GM12878 (cell line): ENCODE results near the gene SLC9C1. TPM values are rescaled to one million over a fixed set of nuclear protein-coding genes. Genes with fewer than 3 reads are reported as not detected.

Experiments used
- ATAC-seq: fragments of 200-7000 bp; cut with Tn5 transposase; 3 replicates; pipeline ENCODE4 v1.9.1; 2020; ENCODE audit warnings: mild to moderate bottlenecking, moderate library complexity
- BruUV-seq: library from RNA; stranded (reverse); fragments of 400-500 nt; replicated peaks from 2 replicates; lab custom pipeline; 2021; lab: Mats Ljungman, UMichigan
- CTCF ChIA-PET: fragments of 300-600 bp; sonication (Branson Sonifier 250); formaldehyde crosslinking; extraction: SDS; loops from one replicate; lab custom pipeline; 2021; ENCODE audit warnings: inconsistent platforms; lab: Yijun Ruan, JAX
- POLR2A ChIA-PET: fragments of 350-600 bp; formaldehyde crosslinking; extraction: SDS; loops from one replicate; lab custom pipeline; 2021; ENCODE audit warnings: inconsistent platforms; lab: Charles Lee
- RAD21 ChIA-PET: fragments of 300-600 bp; sonication (Branson Sonifier 250); formaldehyde crosslinking; loops from one replicate; lab custom pipeline; 2023; ENCODE audit warnings: antibody characterized with exemption; ENCODE audit not compliant: unreplicated experiment; lab: Charles Lee
- SMC1A ChIA-PET: fragments of 300-600 bp; sonication (Branson Sonifier 250); formaldehyde crosslinking; loops from one replicate; lab custom pipeline; 2023; ENCODE audit not compliant: unreplicated experiment, uncharacterized antibody; lab: Charles Lee
- DNase-seq: peaks from one replicate; pipeline ENCODE4 v3.0.0-alpha.2; 2011; ENCODE audit warnings: low read depth, low spot score
- FAIRE-seq: peaks from 3 replicates; lab custom pipeline; 2011; peaks lifted over from hg19 to GRCh38; lab: Jason Lieb, UNC
- H2AFZ ChIP-seq: 2 replicates; pipeline ENCODE4 v1.6.0; 2011; ENCODE audit warnings: low read depth, low read length, control low read depth; ENCODE audit not compliant: control insufficient read depth
- H3K27ac ChIP-seq: 2 replicates; pipeline ENCODE4 v1.5.1; 2011; ENCODE audit warnings: control low read depth; ENCODE audit not compliant: control insufficient read depth, insufficient read depth
- H3K27me3 ChIP-seq, 2 experiments: replicated peaks in 1 of 2; 2 replicates each; pipeline versions ENCODE4 v1.6.0 to v1.6.1; 2011; ENCODE audit warnings: low read length in 1 of 2; ENCODE audit not compliant: control insufficient read depth in 2 of 2, insufficient read depth in 2 of 2
- H3K36me3 ChIP-seq, 2 experiments: 2 replicates each; pipeline ENCODE4 v1.5.1; 2011; ENCODE audit warnings: low read length in 1 of 2; ENCODE audit not compliant: control insufficient read depth in 2 of 2, insufficient read depth in 2 of 2
- H3K4me1 ChIP-seq: 2 replicates; pipeline ENCODE4 v1.6.1; 2011; ENCODE audit warnings: mild to moderate bottlenecking, low read length, moderate library complexity, mixed read lengths; ENCODE audit not compliant: control insufficient read depth, insufficient read depth
- H3K4me2 ChIP-seq: 2 replicates; pipeline ENCODE4 v1.6.0; 2011; ENCODE audit warnings: control low read depth; ENCODE audit not compliant: control insufficient read depth, insufficient read depth
- H3K4me3 ChIP-seq: fragments of 200-600 bp; sonication (generic); 2 replicates; pipeline ENCODE4 v1.5.1; 2016
- H3K79me2 ChIP-seq: 2 replicates; pipeline ENCODE4 v1.6.0; 2011; ENCODE audit warnings: low read length; ENCODE audit not compliant: control insufficient read depth, insufficient read depth
- H3K9ac ChIP-seq: 2 replicates; pipeline ENCODE4 v1.8.0; 2011; ENCODE audit warnings: low read length, control low read depth, mixed read lengths; ENCODE audit not compliant: control insufficient read depth, insufficient read depth
- H3K9me3 ChIP-seq: replicated peaks from 3 replicates; pipeline ENCODE4 v1.5.1; 2011; ENCODE audit warnings: mild to moderate bottlenecking, low read length; ENCODE audit not compliant: control insufficient read depth, insufficient read depth
- H4K20me1 ChIP-seq: 2 replicates; pipeline ENCODE4 v1.6.0; 2011; ENCODE audit not compliant: control insufficient read depth, insufficient read depth
- ELK1 ChIP-seq: IDR thresholded peaks from 2 replicates; pipeline ENCODE4 v1.6.1; 2012; ENCODE audit warnings: low read depth, low read length, improper control_type of control experiment
- EZH2 ChIP-seq: IDR thresholded peaks from 2 replicates; pipeline ENCODE4 v1.6.1; 2012; ENCODE audit warnings: low read depth, mild to moderate bottlenecking, control low read depth, inconsistent platforms, low read length, borderline replicate concordance; ENCODE audit not compliant: control insufficient read depth
- HCFC1 ChIP-seq: fragments of 150-350 bp; IDR thresholded peaks from 2 replicates; pipeline ENCODE4 v1.6.1; 2014; ENCODE audit warnings: low read length
- IKZF1 ChIP-seq: fragments of 450-650 bp; conservative IDR thresholded peaks from 2 replicates; pipeline ENCODE4 v1.6.1; 2017; ENCODE audit warnings: antibody characterized with exemption, mild to moderate bottlenecking
- NKRF ChIP-seq: fragments of 450-650 bp; conservative IDR thresholded peaks from 2 replicates; pipeline ENCODE4 v1.6.1; 2017; ENCODE audit warnings: mild to moderate bottlenecking, moderate library complexity
- POLR2A ChIP-seq: IDR thresholded peaks from 2 replicates; pipeline ENCODE4 v1.6.1; 2011; ENCODE audit warnings: low read depth, mild to moderate bottlenecking, low read length
- POLR2AphosphoS2 ChIP-seq: IDR thresholded peaks from 2 replicates; pipeline ENCODE4 v1.6.1; 2011; ENCODE audit warnings: low read depth, mild to moderate bottlenecking, low read length, improper control_type of control experiment, moderate library complexity
- SMC3 ChIP-seq: IDR thresholded peaks from 2 replicates; pipeline ENCODE4 v1.6.1; 2011; ENCODE audit warnings: low read length, improper control_type of control experiment, borderline replicate concordance
- ZNF274 ChIP-seq: IDR thresholded peaks from one replicate; pipeline ENCODE4 v1.8.0; 2011; ENCODE audit not compliant: insufficient read length, insufficient read depth
- WGBS: methylation state at CpG from one replicate; pipeline ENCODE4 v1.1.6; 2016; ENCODE audit warnings: low lambda C conversion rate; ENCODE audit not compliant: insufficient replicate concordance, insufficient coverage; ENCODE audit errors: missing lambda C conversion rate; 5-methylcytosine and 5-hydroxymethylcytosine counted together
- in situ Hi-C: fragments of 300-500 bp; cut with MboI; formaldehyde crosslinking; loops from 9 replicates; pipeline ENCODE4 v1.14.3; 2018; ENCODE audit warnings: mixed read lengths
- intact Hi-C: fragments of 100-400 bp; cut with micrococcal nuclease; formaldehyde crosslinking; loops from one replicate; pipeline ENCODE4 v1.14.2; 2022; ENCODE audit not compliant: unreplicated experiment
- polyA plus RNA-seq, 11 experiments: library from polyadenylated mRNA; depleted of rRNA in 4 of 11; unstranded in 6 of 11; stranded (reverse) in 5 of 11; fragments of >200 nt; fragmentation: Nextera tagmentation in 4 of 11; fragmentation: Illumina TruSeq in 1 of 11; extraction: Ambion mirVana in 4 of 11; extraction: Trizol in 1 of 11; gene quantifications; 1 replicate in 1 of 11; 2 replicates in 10 of 11; pipeline versions ENCODE4 v1.2.1 to v1.2.3, GENCODE V29; 2011 to 2016; ENCODE audit warnings: inconsistent platforms in 2 of 11, missing spikeins in 2 of 11, low read depth in 1 of 11
- total RNA-seq, 4 experiments: library from RNA; depleted of rRNA in 3 of 4; stranded (reverse); fragments of >200 nt in 3 of 4; fragmentation: Illumina TruSeq in 1 of 4; extraction: Trizol in 1 of 4; gene quantifications; 2 replicates each; pipeline versions ENCODE4 v1.2.1 to v1.2.3, GENCODE V29; 2013 to 2021

The SLC9C1 gene
- total and polyA plus RNA-seq, 10 of the 15 experiments (the other 5 are each of a cell fraction or from before 2014, with no cell fraction given) = not detected

- Histone ChIP-seq H3K4me1 (no peaks in the 10 kb centered on the region), H3K9me3 (no peaks in the 10 kb centered on the region), H3K4me3 (peak overlapping the region; percentile 96; the same call in 1 of the 2 replicates), H2AFZ (no peak overlapping the region), H3K27me3 (no peaks in the 10 kb centered on the region)
- intact Hi-C loops = loop anchor here (2.0 kb wide), 1 partner anchor 71 kb away; no protein-coding TSS in a partner anchor
- in situ Hi-C loops = no loop called here
- ChIA-PET CTCF (interaction anchor here (0.9 to 3.9 kb wide), 11 partner anchors 10 to 224 kb away, joined by 3 to 25 read pairs (median 4); no protein-coding TSS in a partner anchor), SMC1A (interaction anchor here (0.9 to 7.6 kb wide), 17 partner anchors 9 to 198 kb away, joined by 3 to 99 read pairs (median 23); partner anchors contain the start of genes BTLA and SLC9C1), RAD21 (interaction anchor here (1.0 to 5.7 kb wide), 16 partner anchors 9 to 224 kb away, joined by 3 to 77 read pairs (median 15); partner anchors contain the start of genes BTLA and GCSAM)
- ATAC-seq = no peak
- TF ChIP-seq ZNF274 = no peak
- no peak for TF ChIP-seq SMC3
- no peak for TF ChIP-seq POLR2AphosphoS2
- no peak for TF ChIP-seq HCFC1
- TF ChIP-seq ELK1 = no peak
- TF ChIP-seq POLR2A = no peak
- 0 out of 2 replicates have a peak, but pooled peaks have one; percentile 9 for TF ChIP-seq IKZF1
- TF ChIP-seq EZH2 = no peak
- no peak for TF ChIP-seq NKRF
- TF ChIP-seq, all 136 proteins: peak for 1
- DNase-seq = no peak
- H3K9ac ChIP-seq = no peak overlapping the region
- H4K20me1 ChIP-seq = no peaks in the 10 kb centered on the region
- H3K27ac ChIP-seq = no peak overlapping the region
- no TSS peak for BruUV-seq
- peaks cover 70% of the 10 kb centered on the region for H3K79me2 ChIP-seq
- no peak for FAIRE-seq
- POLR2A ChIA-PET = interaction anchor here (0.6 to 4.6 kb wide), 7 partner anchors 10 to 163 kb away, joined by 3 to 33 read pairs (median 9); partner anchors contain the start of gene BTLA
- peak overlapping the region; percentile 91; the same call in 1 of the 2 replicates for H3K4me2 ChIP-seq
- WGBS = 100% methylated on average over 2 of the region's 2 CpGs
- peaks cover 0 to 7% of the 10 kb centered on the region in 2 experiments; a peak in 1 of 4 replicates for H3K36me3 ChIP-seq
These were observed 41.4 kb upstream of the SLC9C1 start for GRCh38 chr3:112335434-112335781.
